Body of pancreas (tissue), 4 donors: ENCODE results near the gene MAPK7. TPM values are rescaled to one million over a fixed set of nuclear protein-coding genes. Genes with fewer than 3 reads are reported as not detected.

ENCODE experiments used
- ATAC-seq: fragments of 150-250 bp; one replicate; pipeline ENCODE4 v1.9.1; 2016
- DNase-seq, 4 donors: peaks; one replicate each; pipeline ENCODE4 v3.0.0-alpha.2; 2019
- H3K27ac ChIP-seq, 4 donors: fragments of 200-600 bp; sonication (generic); 1 replicate in 3 of 4; 2 replicates in 1 of 4; pipeline versions ENCODE4 v1.5.1 to v1.6.1; 2016 to 2019; ENCODE audit warnings: mild to moderate bottlenecking in 1 of 4, mixed read lengths in 1 of 4, moderate library complexity in 1 of 4
- H3K27me3 ChIP-seq, 2 donors: fragments of 200-600 bp; sonication (generic); one replicate each; pipeline ENCODE4 v1.6.0; 2016; ENCODE audit warnings: mild to moderate bottlenecking in 1 of 2
- H3K36me3 ChIP-seq, 2 donors: fragments of 200-600 bp; sonication (generic); replicated peaks in 1 of 2; 2 replicates each; pipeline ENCODE4 v1.5.1; 2016; ENCODE audit warnings: low read depth in 2 of 2; ENCODE audit not compliant: insufficient read depth in 1 of 2
- H3K4me1 ChIP-seq: fragments of 200-600 bp; sonication (generic); one replicate; pipeline ENCODE4 v1.6.0; 2016
- H3K4me3 ChIP-seq, 2 donors: fragments of 200-600 bp; sonication (generic); 1 replicate in 1 of 2; 2 replicates in 1 of 2; pipeline ENCODE4 v1.5.1; 2016 to 2019
- H3K9me3 ChIP-seq, 3 donors: fragments of 200-600 bp; sonication (generic); 1 replicate in 2 of 3; 2 replicates in 1 of 3; pipeline ENCODE4 v1.5.1; 2016
- POLR2A ChIP-seq, 3 donors: fragments of 450-650 bp; IDR thresholded peaks; one replicate each; pipeline ENCODE4 v1.6.1; 2016; ENCODE audit warnings: antibody characterized with exemption in 3 of 3, mild to moderate bottlenecking in 2 of 3
- WGBS, 2 donors: methylation state at CpG; one replicate each; pipeline ENCODE4 v1.1.5; 2017; 5-methylcytosine and 5-hydroxymethylcytosine counted together
- intact Hi-C: fragments of 100-400 bp; cut with DNase I; formaldehyde crosslinking; loops from one replicate; pipeline ENCODE4 v1.15.1; 2023
- total RNA-seq, 2 donors: library from RNA; depleted of rRNA; stranded (reverse); fragments of >200 nt; gene quantifications; one replicate each; pipeline ENCODE4 v1.1.0, GENCODE V29; 2016
- TF ChIP-seq, protein P1 (sequence below), 7 experiments: fragments of 450-650 bp in 4 of 7; fragments of 200-600 bp in 3 of 7; sonication (generic) in 3 of 7; IDR thresholded peaks; one replicate each; pipeline ENCODE4 v1.5.1; 2016 to 2019; ENCODE audit warnings: antibody characterized with exemption in 7 of 7

The MAPK7 gene
- total RNA-seq, 2 donors from 2014 or later = 10.1 to 29.3 TPM

- H3K27me3 ChIP-seq = no peaks in the 10 kb centered on the region
- H3K27ac ChIP-seq = no peak overlapping the region
- no peak overlapping the region for H3K4me3 ChIP-seq
- no peaks in the 10 kb centered on the region for H3K4me1 ChIP-seq
- H3K9me3 ChIP-seq = no peaks in the 10 kb centered on the region
- ATAC-seq = no peak
- TF ChIP-seq POLR2A (IDR thresholded peaks at IDR 0.05) = no peak
- TF ChIP-seq, protein P1, sequence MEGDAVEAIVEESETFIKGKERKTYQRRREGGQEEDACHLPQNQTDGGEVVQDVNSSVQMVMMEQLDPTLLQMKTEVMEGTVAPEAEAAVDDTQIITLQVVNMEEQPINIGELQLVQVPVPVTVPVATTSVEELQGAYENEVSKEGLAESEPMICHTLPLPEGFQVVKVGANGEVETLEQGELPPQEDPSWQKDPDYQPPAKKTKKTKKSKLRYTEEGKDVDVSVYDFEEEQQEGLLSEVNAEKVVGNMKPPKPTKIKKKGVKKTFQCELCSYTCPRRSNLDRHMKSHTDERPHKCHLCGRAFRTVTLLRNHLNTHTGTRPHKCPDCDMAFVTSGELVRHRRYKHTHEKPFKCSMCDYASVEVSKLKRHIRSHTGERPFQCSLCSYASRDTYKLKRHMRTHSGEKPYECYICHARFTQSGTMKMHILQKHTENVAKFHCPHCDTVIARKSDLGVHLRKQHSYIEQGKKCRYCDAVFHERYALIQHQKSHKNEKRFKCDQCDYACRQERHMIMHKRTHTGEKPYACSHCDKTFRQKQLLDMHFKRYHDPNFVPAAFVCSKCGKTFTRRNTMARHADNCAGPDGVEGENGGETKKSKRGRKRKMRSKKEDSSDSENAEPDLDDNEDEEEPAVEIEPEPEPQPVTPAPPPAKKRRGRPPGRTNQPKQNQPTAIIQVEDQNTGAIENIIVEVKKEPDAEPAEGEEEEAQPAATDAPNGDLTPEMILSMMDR (IDR thresholded peaks at IDR 0.05) = no peak
- intact Hi-C loops = no loop called here
- no peaks in the 10 kb centered on the region for H3K36me3 ChIP-seq
- WGBS, 2 donors = 72 to 88% methylated on average over 7 of the region's 7 CpGs
- peak in 1 of 4 donors; percentile 2 for DNase-seq
These were observed 6.9 kb upstream of the MAPK7 start for GRCh38 chr17:19371259-19372010.

DNA sequence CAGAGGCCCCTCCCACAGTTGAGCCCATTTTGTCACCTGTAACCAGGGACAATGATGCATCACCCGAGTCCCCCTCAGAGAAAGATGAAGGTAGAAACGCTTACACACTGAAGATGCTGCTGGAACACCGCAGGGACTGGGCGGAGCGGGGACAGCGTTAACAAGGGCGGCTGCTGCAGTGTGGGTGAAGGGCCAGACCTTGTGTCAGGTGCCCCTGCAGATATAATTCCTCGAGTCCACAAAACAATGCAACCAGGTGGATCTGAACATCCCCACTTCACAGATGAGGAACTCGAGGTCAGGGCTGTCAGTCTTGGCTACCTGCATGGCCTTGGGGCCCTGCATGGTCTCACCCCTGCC lies 6.3 kb upstream of the MAPK7 start:
- 73 to 85% methylated on average over 9 of the region's 9 CpGs for WGBS, 2 donors
- Histone ChIP-seq H3K4me1 (peaks cover 2% of the 10 kb centered on the region), H3K27me3 (no peaks in the 10 kb centered on the region), H3K9me3 (no peaks in the 10 kb centered on the region), H3K27ac (no peak overlapping the region), H3K4me3 (no peak overlapping the region), H3K36me3 (no peaks in the 10 kb centered on the region)
- ATAC-seq = no peak
- intact Hi-C loops = no loop called here
- peak in 1 of 4 donors; percentile 5 for DNase-seq
- TF ChIP-seq, protein P1 (IDR thresholded peaks at IDR 0.05) = no peak
- TF ChIP-seq POLR2A (IDR thresholded peaks at IDR 0.05) = no peak

DNA sequence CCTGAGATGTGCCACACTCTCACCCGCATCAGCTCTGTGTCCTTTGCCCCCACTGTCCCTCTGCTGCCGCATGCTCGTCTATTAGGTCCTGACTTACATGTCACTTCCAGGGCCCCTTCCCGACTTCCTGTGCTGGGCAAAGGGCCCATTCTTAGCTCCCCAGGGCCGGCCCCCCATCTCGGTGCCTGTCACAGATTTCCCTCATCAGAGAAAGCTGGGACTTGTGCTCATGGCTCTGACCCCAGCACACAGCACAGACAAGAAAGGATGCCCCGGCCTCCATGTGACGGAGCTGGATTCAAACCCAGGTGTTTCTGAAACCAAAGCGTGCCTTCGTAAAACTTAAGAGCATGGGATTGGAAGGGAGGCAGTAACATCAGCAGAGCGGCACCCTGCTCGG lies 5.9 kb upstream of the MAPK7 start:
- 82 to 83% methylated on average over 12 of the region's 12 CpGs for WGBS, 2 donors
- Histone ChIP-seq H3K36me3 (no peaks in the 10 kb centered on the region), H3K4me1 (peaks cover 6% of the 10 kb centered on the region), H3K9me3 (no peaks in the 10 kb centered on the region), H3K27ac (no peak overlapping the region), H3K27me3 (no peaks in the 10 kb centered on the region), H3K4me3 (no peak overlapping the region)
- no peak for TF ChIP-seq POLR2A (IDR thresholded peaks at IDR 0.05)
- TF ChIP-seq, protein P1 (IDR thresholded peaks at IDR 0.05) = no peak
- intact Hi-C loops = no loop called here
- ATAC-seq (no peak), DNase-seq (peak in 1 of 4 donors; percentile 6)

DNA sequence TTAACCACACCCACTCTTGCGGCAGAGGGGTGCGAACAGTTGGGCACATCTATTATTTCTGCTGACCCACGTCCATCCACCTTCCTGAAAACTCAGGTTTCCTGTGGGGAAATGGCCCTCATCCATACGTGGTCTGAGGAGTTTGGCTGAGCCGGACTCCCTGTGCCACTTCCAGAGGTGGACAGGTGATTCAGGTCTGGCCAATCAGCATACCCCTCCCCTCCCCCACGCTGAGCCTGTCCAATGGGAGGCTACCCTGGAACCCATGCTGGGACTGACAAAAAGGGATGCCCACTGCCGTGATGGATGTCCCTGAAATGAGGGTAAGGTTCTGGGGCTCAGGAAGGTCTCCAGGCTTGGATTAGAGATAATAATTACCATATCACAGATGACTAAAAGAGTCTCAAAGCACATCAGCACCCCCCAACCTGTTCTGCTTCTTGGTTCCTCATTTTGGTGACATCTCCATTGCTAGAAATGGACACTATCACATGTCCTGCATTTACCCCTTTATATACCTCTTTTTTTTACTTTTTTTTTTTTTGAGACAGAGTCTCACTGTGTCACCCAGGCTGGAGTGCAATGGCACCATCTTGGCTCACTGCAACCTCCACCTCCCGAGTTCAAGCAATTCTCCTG lies 5.3 kb upstream of the MAPK7 start:
- H3K27ac ChIP-seq = no peak overlapping the region
- H3K36me3 ChIP-seq = no peaks in the 10 kb centered on the region
- H3K4me3 ChIP-seq = no peak overlapping the region
- TF ChIP-seq POLR2A (IDR thresholded peaks at IDR 0.05) = no peak
- TF ChIP-seq, protein P1 (IDR thresholded peaks at IDR 0.05) = no peak
- no peaks in the 10 kb centered on the region for H3K9me3 ChIP-seq
- ATAC-seq = no peak
- H3K4me1 ChIP-seq = peaks cover 6% of the 10 kb centered on the region
- 77 to 80% methylated on average over 7 to 8 of the region's 8 CpGs for WGBS, 2 donors
- no peaks in the 10 kb centered on the region for H3K27me3 ChIP-seq
- intact Hi-C loops = no loop called here
- peak in 1 of 4 donors; percentile 8 for DNase-seq
